Measurements from ENCODE around the gene HSPA12A.

Gene HSPA12A

DNA sequence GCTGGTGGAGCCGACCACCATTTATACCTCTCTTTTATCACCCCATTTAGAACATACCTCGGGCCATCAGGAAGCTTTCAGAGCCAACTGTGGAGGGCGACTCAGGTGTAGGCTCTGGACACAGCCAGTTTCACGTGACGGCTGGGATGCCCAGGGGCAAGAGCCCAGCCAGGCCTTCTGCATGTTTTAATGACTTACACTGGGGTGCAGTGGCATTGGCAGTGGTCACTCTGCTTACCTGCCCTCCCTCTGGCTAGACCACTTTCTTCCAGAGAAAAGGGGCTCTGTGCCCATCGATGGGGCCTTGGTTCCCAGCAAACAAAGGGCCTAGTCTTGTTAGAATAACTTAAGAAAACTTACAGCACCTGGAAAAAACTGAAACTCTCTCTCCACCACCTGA is 71.7 kb downstream of the HSPA12A start:
- H3K4me3 ChIP-seq (ENCODE audit: low read length), result no peak overlapping the region

DNA sequence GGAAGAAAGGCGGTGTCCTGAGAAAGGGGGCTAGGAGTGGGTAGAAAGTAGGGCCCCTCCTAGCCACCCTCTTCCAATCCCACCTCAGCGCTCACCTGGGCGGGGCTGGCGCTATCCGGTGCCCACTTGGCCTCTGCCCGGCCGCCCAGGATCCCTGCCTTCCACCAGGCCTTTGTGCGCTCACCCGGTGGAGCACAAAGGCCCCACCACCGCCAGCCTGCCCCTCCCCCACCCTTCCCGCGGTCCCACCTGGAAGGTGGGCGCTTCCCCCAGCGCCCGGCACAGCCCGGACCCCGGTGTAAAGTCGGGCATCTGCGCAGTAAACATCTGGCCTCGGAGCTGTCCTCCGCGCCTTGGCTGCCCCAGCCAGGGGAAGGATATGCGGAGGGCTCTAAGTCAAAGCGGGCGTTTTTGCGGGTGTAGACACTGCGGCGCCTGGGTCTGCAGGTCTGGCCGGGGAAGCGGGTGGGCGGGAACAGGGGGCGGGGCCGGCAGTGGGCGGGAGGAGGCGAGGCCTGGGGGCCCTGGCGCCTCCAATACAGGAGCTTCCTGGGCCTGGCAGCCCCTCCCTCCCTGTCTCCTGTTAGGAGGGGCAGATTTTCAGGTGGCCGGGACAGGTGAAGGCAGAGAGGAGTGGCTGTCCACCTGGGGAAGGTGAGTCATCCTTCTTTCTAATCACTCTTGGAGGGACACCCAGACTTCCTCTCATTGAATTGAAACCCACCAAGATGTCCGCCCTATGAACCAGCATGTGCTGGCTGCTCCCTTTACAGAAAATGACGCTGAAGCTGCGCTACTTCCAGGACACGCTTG is 72.3 kb downstream of the HSPA12A start:
- Histone ChIP-seq H3K9ac (ENCODE audit: low read length) (no peak overlapping the region), H3K9me3 (ENCODE audit: control insufficient read depth, low read length) (no peaks in the 10 kb centered on the region), H3K4me1 (ENCODE audit: control insufficient read depth, insufficient read depth, low read length) (peaks cover 8% of the 10 kb centered on the region), H3K27me3 (replicated peaks; ENCODE audit: control insufficient read depth, insufficient read depth, low read length) (no peaks in the 10 kb centered on the region), H3K36me3 (ENCODE audit: control insufficient read depth, insufficient read depth, low read length, severe bottlenecking) (peaks cover 30% of the 10 kb centered on the region), H3K4me3 (ENCODE audit: low read length) (no peak overlapping the region)
- DNase-seq (ENCODE audit: low read depth), result no peak

More for the DNA sequence above, 71.7 kb downstream of the HSPA12A start:
- Histone ChIP-seq H3K36me3 (ENCODE audit: control insufficient read depth, insufficient read depth, low read length, severe bottlenecking) (peaks cover 36% of the 10 kb centered on the region), H3K4me1 (ENCODE audit: control insufficient read depth, insufficient read depth, low read length) (peaks cover 4% of the 10 kb centered on the region), H3K9ac (ENCODE audit: low read length) (no peak overlapping the region), H3K9me3 (ENCODE audit: control insufficient read depth, low read length) (no peaks in the 10 kb centered on the region), H3K27me3 (replicated peaks; ENCODE audit: control insufficient read depth, insufficient read depth, low read length) (no peaks in the 10 kb centered on the region)
- DNase-seq (ENCODE audit: low read depth), result no peak

DNA sequence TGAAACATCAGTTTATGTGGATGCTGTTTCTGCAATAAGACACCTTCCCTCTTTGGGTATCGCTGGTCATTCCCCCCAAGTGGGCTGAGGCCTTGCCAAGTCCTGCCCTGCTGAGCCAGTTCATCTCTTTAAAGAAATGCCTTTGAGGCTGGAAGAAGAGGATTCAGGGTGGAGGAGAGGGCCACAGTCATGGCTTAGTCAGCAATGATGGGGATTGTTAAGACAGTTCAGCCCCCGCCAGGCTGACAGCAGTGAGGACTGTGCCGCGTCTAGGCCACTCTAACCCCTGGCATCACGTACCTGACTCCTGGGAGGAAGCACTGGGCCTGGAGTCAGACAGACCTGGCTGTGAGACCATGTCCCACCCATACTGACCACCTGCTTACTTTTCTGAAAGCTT is 73.3 kb downstream of the HSPA12A start:
- Histone ChIP-seq H3K36me3 (ENCODE audit: control insufficient read depth, insufficient read depth, low read length, severe bottlenecking) (peaks cover 22% of the 10 kb centered on the region), H3K4me1 (ENCODE audit: control insufficient read depth, insufficient read depth, low read length) (peaks cover 8% of the 10 kb centered on the region), H3K9ac (ENCODE audit: low read length) (no peak overlapping the region), H3K4me3 (ENCODE audit: low read length) (no peak overlapping the region), H3K9me3 (ENCODE audit: control insufficient read depth, low read length) (no peaks in the 10 kb centered on the region), H3K27me3 (replicated peaks; ENCODE audit: control insufficient read depth, insufficient read depth, low read length) (no peaks in the 10 kb centered on the region)
- no peak for DNase-seq (ENCODE audit: low read depth)

DNA sequence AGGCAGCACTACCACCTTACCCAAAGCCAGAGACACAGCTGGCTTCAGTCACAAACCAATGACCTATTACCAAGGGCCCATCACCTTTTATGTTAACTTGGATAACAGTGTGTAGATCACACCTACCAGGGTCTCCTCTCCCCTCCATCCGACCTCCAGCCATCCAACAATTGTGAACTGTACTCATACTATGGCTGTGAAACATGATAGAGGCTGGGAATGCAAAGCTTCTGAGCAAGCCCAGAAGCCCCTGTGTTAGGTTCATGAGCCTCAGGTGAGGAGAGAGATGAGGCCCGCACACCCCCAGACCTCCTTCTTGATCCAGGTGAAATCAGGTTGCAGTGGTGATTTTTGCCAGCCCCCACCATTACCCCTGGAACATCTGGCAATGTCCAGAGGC is 73.9 kb downstream of the HSPA12A start:
- no peak overlapping the region for H3K4me3 ChIP-seq (ENCODE audit: low read length)
- no peaks in the 10 kb centered on the region for H3K9me3 ChIP-seq (ENCODE audit: control insufficient read depth, low read length)
- H3K27me3 ChIP-seq (replicated peaks; ENCODE audit: control insufficient read depth, insufficient read depth, low read length), result no peaks in the 10 kb centered on the region
- H3K4me1 ChIP-seq (ENCODE audit: control insufficient read depth, insufficient read depth, low read length), result peaks cover 8% of the 10 kb centered on the region
- no peak overlapping the region for H3K9ac ChIP-seq (ENCODE audit: low read length)
- DNase-seq (ENCODE audit: low read depth), result no peak
- peaks cover 16% of the 10 kb centered on the region for H3K36me3 ChIP-seq (ENCODE audit: control insufficient read depth, insufficient read depth, low read length, severe bottlenecking)

DNA sequence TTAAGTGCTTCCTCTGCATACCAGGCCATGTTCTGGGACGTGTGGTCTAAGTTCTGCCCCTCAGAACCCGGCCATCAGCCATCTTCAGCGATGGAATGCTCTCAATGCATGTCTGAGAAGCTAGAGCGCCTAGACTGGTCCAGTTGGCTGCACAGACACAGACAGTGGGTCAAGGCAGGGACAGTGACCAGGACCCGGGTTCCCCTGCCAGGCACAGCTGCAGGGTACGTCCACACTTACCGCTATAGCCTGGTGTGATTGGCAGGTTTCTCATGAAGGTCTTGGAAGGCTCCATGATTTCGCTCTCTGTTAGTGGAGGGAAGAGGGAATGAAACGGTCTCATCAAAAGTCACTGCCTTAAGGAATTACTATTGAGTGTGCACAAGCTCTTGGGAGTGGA is 74.3 kb downstream of the HSPA12A start:
- H3K36me3 ChIP-seq (ENCODE audit: control insufficient read depth, insufficient read depth, low read length, severe bottlenecking), result peaks cover 13% of the 10 kb centered on the region
- H3K9ac ChIP-seq (ENCODE audit: low read length), result no peak overlapping the region
- H3K27me3 ChIP-seq (replicated peaks; ENCODE audit: control insufficient read depth, insufficient read depth, low read length), result no peaks in the 10 kb centered on the region
- no peaks in the 10 kb centered on the region for H3K9me3 ChIP-seq (ENCODE audit: control insufficient read depth, low read length)
- no peak for DNase-seq (ENCODE audit: low read depth)
- H3K4me3 ChIP-seq (ENCODE audit: low read length), result no peak overlapping the region
- peaks cover 8% of the 10 kb centered on the region for H3K4me1 ChIP-seq (ENCODE audit: control insufficient read depth, insufficient read depth, low read length)

DNA sequence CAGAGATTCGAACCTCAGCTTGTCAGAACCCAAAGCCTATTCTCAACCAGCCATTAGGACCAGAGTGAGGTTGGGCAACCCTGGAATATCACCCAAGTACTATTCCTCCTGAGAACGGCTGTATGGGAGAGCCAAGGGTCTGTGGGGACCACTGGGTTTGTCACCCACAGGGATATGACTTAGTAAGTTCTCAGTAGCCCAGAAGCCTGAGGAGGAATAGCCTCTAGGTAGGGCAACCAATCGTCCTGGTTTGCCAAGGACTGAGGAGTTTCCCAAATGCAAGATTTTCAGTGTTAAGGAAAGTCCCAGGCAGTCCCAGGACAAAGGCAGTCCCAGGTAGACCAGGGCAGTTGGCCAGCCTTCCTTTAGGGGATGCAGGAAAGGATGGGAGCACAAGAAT is 74.9 kb downstream of the HSPA12A start:
- no peak for DNase-seq (ENCODE audit: low read depth)
- Histone ChIP-seq H3K4me3 (ENCODE audit: low read length) (no peak overlapping the region), H3K36me3 (ENCODE audit: control insufficient read depth, insufficient read depth, low read length, severe bottlenecking) (peaks cover 7% of the 10 kb centered on the region), H3K9ac (ENCODE audit: low read length) (no peak overlapping the region), H3K27me3 (replicated peaks; ENCODE audit: control insufficient read depth, insufficient read depth, low read length) (no peaks in the 10 kb centered on the region), H3K9me3 (ENCODE audit: control insufficient read depth, low read length) (no peaks in the 10 kb centered on the region), H3K4me1 (ENCODE audit: control insufficient read depth, insufficient read depth, low read length) (peaks cover 8% of the 10 kb centered on the region)

DNA sequence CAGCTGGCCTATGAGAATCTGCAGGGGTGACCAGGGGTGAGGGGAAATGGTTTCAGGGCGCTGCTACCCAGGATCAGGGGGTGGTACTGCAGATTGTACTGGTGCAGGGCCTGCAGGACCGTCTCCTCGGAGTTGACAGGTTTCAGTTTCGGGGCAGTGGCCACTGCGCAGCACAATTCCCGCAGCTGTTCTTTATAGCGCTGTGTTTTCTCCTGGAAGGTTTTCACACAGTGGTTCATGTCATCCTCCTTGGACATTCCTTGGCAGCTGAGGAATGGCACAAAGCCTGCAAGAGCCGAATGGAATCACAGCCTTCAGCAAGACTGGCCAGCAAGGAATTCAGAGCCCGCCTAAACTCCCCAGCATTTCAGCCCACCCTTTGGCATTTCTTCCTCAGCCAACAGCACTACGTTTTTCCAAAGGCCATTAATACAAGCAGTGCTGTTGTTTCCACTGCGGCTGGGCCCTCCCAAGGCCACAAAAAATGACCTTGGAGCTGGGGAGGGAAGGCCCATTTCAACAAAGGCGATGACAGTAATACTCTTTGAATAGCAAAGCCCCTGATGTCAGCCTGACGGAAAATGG is 76.7 kb downstream of the HSPA12A start:
- Histone ChIP-seq H3K36me3 (ENCODE audit: control insufficient read depth, insufficient read depth, low read length, severe bottlenecking) (no peaks in the 10 kb centered on the region), H3K4me3 (ENCODE audit: low read length) (peak overlapping the region; percentile 63), H3K27me3 (replicated peaks; ENCODE audit: control insufficient read depth, insufficient read depth, low read length) (no peaks in the 10 kb centered on the region), H3K4me1 (ENCODE audit: control insufficient read depth, insufficient read depth, low read length) (peaks cover 8% of the 10 kb centered on the region), H3K9ac (ENCODE audit: low read length) (peak overlapping the region; percentile 26), H3K9me3 (ENCODE audit: control insufficient read depth, low read length) (no peaks in the 10 kb centered on the region)
- DNase-seq (ENCODE audit: low read depth), result peak; percentile 3

DNA sequence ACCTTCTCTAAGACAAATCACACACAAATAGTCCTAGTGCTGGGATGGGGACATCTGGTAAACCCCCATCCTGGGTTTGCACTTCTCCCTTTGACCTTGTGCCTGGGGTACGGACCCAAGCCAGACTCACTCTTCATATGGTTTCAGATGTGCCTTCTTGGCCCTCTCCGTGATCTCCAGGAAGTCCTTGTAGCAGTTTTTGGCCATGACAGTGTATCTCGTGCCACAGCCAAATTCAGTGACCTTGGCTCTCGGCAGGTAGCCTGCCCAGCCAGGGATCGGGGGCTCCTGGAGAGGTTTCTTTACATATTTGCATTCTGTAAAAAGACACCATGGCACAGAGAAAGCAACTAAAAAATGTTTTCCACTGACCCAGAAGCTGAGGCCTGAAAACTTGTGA is 77.7 kb downstream of the HSPA12A start:
- no peak overlapping the region for H3K9ac ChIP-seq (ENCODE audit: low read length)
- H3K4me3 ChIP-seq (ENCODE audit: low read length), result no peak overlapping the region
- no peaks in the 10 kb centered on the region for H3K36me3 ChIP-seq (ENCODE audit: control insufficient read depth, insufficient read depth, low read length, severe bottlenecking)
- H3K4me1 ChIP-seq (ENCODE audit: control insufficient read depth, insufficient read depth, low read length), result peaks cover 8% of the 10 kb centered on the region
- DNase-seq (ENCODE audit: low read depth), result no peak
- no peaks in the 10 kb centered on the region for H3K9me3 ChIP-seq (ENCODE audit: control insufficient read depth, low read length)
- no peaks in the 10 kb centered on the region for H3K27me3 ChIP-seq (replicated peaks; ENCODE audit: control insufficient read depth, insufficient read depth, low read length)

DNA sequence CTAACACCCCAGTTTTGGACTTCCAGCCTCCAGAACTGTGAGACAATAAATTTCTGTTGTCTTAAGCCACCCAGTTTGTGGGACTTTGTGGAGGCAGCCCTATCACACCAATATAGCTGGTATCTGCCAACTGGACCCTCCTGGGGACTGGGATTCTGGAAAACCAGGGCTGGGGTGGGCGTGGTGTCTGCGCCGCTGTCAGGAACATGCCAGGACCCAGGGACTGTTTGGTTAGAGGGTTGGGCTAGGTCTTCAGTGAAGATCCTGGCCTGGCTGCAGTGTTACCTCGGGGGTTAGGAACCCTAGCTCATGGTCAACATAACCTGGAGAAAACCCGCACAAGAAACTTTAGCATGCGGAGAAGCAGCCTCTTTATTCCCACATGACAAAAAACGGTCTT is 79.0 kb downstream of the HSPA12A start:
- peaks cover 8% of the 10 kb centered on the region for H3K4me1 ChIP-seq (ENCODE audit: control insufficient read depth, insufficient read depth, low read length)
- peaks cover 6% of the 10 kb centered on the region for H3K27me3 ChIP-seq (replicated peaks; ENCODE audit: control insufficient read depth, insufficient read depth, low read length)
- H3K36me3 ChIP-seq (ENCODE audit: control insufficient read depth, insufficient read depth, low read length, severe bottlenecking), result no peaks in the 10 kb centered on the region
- no peaks in the 10 kb centered on the region for H3K9me3 ChIP-seq (ENCODE audit: control insufficient read depth, low read length)
- DNase-seq (ENCODE audit: low read depth), result no peak
- H3K4me3 ChIP-seq (ENCODE audit: low read length), result no peak overlapping the region
- no peak overlapping the region for H3K9ac ChIP-seq (ENCODE audit: low read length)

DNA sequence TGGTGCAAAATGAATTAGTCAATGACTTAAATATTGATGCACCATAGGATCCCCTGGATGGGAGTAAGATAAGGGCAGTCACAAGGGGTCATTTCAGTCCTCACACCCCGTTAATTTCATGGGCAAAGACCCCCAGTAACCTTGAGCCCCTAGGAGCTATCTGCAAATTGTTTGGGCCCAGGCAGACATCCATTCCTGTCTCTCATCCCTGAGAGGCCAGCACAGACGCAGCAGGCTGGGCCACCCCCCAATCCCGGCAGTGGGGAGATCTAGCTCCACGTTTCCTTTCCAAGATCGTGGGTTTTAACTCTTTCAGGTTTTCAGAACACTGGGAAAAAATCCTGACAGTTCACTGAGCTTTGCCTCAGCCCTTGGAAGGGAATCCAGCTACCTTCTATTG is 81.5 kb downstream of the HSPA12A start:
- H3K9me3 ChIP-seq (ENCODE audit: control insufficient read depth, low read length), result no peaks in the 10 kb centered on the region
- no peaks in the 10 kb centered on the region for H3K36me3 ChIP-seq (ENCODE audit: control insufficient read depth, insufficient read depth, low read length, severe bottlenecking)
- no peak overlapping the region for H3K9ac ChIP-seq (ENCODE audit: low read length)
- H3K27me3 ChIP-seq (replicated peaks; ENCODE audit: control insufficient read depth, insufficient read depth, low read length), result peaks cover 12% of the 10 kb centered on the region
- no peak overlapping the region for H3K4me3 ChIP-seq (ENCODE audit: low read length)
- no peak for DNase-seq (ENCODE audit: low read depth)
- peaks cover 6% of the 10 kb centered on the region for H3K4me1 ChIP-seq (ENCODE audit: control insufficient read depth, insufficient read depth, low read length)

DNA sequence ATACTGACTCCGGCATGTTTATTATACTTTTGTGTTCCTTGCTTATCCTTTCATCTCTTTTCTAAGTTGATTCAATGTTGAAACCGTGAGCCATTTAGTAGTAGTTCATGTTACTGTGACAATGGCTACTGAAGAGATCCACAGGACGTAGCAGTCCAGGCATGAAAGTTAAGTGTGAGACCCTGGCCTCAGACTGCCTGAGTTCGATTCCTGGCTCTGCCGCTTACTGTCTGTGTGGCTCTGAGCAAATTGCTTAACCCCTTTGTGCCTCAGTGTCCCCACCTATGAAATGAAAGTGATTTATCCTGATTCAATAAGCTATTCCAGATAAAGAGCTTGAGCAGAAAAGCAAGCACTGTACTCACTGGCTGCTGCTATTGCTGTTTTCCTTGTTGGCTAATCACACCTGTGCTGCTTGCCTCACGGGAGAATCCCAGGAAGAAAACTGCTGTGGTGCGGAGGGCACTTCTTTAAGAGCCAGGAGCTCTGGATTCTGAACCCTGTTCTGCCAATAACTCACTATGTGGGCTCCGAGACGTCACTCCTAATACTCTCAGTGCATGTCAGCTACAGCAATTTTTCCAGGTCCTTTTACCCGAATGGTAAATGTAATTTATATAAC is 83.2 kb downstream of the HSPA12A start:
- H3K9ac ChIP-seq (ENCODE audit: low read length), result no peak overlapping the region
- H3K36me3 ChIP-seq (ENCODE audit: control insufficient read depth, insufficient read depth, low read length, severe bottlenecking), result no peaks in the 10 kb centered on the region
- H3K9me3 ChIP-seq (ENCODE audit: control insufficient read depth, low read length), result no peaks in the 10 kb centered on the region
- peaks cover 18% of the 10 kb centered on the region for H3K27me3 ChIP-seq (replicated peaks; ENCODE audit: control insufficient read depth, insufficient read depth, low read length)
- H3K4me3 ChIP-seq (ENCODE audit: low read length), result no peak overlapping the region
- no peaks in the 10 kb centered on the region for H3K4me1 ChIP-seq (ENCODE audit: control insufficient read depth, insufficient read depth, low read length)
- no peak for DNase-seq (ENCODE audit: low read depth)
